HepG2 (cell line): ENCODE data around the gene LRRC8C. TPM values are rescaled to one million over a fixed set of nuclear protein-coding genes. Genes with fewer than 3 reads are reported as not detected.

Experiments used
- ATAC-seq: fragments of 200-7000 bp; cut with Tn5 transposase; 3 replicates; pipeline ENCODE4 v1.9.1; 2020; ENCODE audit warnings: mild to moderate bottlenecking, moderate library complexity
- BruUV-seq: library from RNA; stranded (reverse); fragments of 400-500 nt; replicated peaks from 2 replicates; lab custom pipeline; 2021; lab: Mats Ljungman, UMichigan
- CTCF ChIA-PET: fragments of 300-600 bp; formaldehyde crosslinking; extraction: SDS; loops from one replicate; lab custom pipeline; 2021; ENCODE audit warnings: low total read pairs, inconsistent platforms, low intra/inter-chr PET ratio; lab: Yijun Ruan, JAX
- POLR2A ChIA-PET: fragments of 350-600 bp; sonication (Branson Sonifier 250); formaldehyde crosslinking; loops from one replicate; lab custom pipeline; 2020; ENCODE audit warnings: antibody characterized with exemption, inconsistent platforms; lab: Yijun Ruan, JAX
- DNase-seq: peaks from one replicate; pipeline ENCODE4 v3.0.0-alpha.2; 2015; ENCODE audit warnings: low spot score
- FAIRE-seq: peaks from 3 replicates; lab custom pipeline; 2011; peaks lifted over from hg19 to GRCh38; lab: Jason Lieb, UNC
- H2AFZ ChIP-seq: one replicate; pipeline ENCODE4 v1.6.1; 2011; ENCODE audit warnings: low read length, inconsistent platforms
- H3K27ac ChIP-seq: fragments of 300-600 bp; 3 replicates; pipeline ENCODE4 v1.8.0; 2011; ENCODE audit warnings: mixed run types, mild to moderate bottlenecking, mixed read lengths, low read length, inconsistent platforms; ENCODE audit not compliant: insufficient read depth; ENCODE audit errors: extremely low read length
- H3K27me3 ChIP-seq, 2 experiments: fragments of 200-600 bp in 1 of 2; 2 replicates in 1 of 2; 3 replicates in 1 of 2; pipeline versions ENCODE4 v1.6.0 to v1.8.0; 2011; ENCODE audit warnings: low read length in 2 of 2, mild to moderate bottlenecking in 2 of 2, moderate library complexity in 2 of 2, inconsistent platforms in 1 of 2; ENCODE audit not compliant: insufficient read depth in 2 of 2, control insufficient read depth in 1 of 2
- H3K36me3 ChIP-seq, 2 experiments: fragments of 200-600 bp in 1 of 2; replicated peaks in 1 of 2; 2 replicates in 1 of 2; 3 replicates in 1 of 2; pipeline versions ENCODE4 v1.5.1 to v1.8.0; 2011; ENCODE audit warnings: low read length in 2 of 2, inconsistent platforms in 1 of 2; ENCODE audit not compliant: insufficient read depth in 2 of 2, control insufficient read depth in 1 of 2
- H3K4me1 ChIP-seq: 2 replicates; pipeline ENCODE4 v1.5.1; 2012; ENCODE audit warnings: low read length, inconsistent platforms; ENCODE audit not compliant: insufficient read depth
- H3K4me2 ChIP-seq: 2 replicates; pipeline ENCODE4 v1.6.0; 2011; ENCODE audit warnings: low read depth, low read length, inconsistent platforms
- H3K4me3 ChIP-seq, 3 experiments: fragments of 200-600 bp in 1 of 3; sonication (generic), shearing (Covaris generic) in 1 of 3; replicated peaks in 1 of 3; 2 replicates each; pipeline ENCODE4 v1.5.1; 2011 to 2016; ENCODE audit warnings: low read length in 3 of 3, inconsistent platforms in 2 of 3, low read depth in 2 of 3, mild to moderate bottlenecking in 2 of 3, control low read depth in 1 of 3, mixed read lengths in 1 of 3; ENCODE audit not compliant: insufficient read depth in 1 of 3
- H3K79me2 ChIP-seq: one replicate; pipeline ENCODE4 v1.6.1; 2011; ENCODE audit warnings: low read length, inconsistent platforms; ENCODE audit not compliant: insufficient read depth
- H3K9ac ChIP-seq: 2 replicates; pipeline ENCODE4 v1.6.0; 2011; ENCODE audit warnings: mild to moderate bottlenecking, low read depth, low read length, inconsistent platforms; ENCODE audit not compliant: insufficient read depth
- H3K9me3 ChIP-seq: 2 replicates; pipeline ENCODE4 v1.5.1; 2012; ENCODE audit warnings: mild to moderate bottlenecking, low read length
- H4K20me1 ChIP-seq: 2 replicates; pipeline ENCODE4 v1.6.0; 2011; ENCODE audit warnings: inconsistent platforms, mild to moderate bottlenecking, low read length, moderate library complexity; ENCODE audit not compliant: insufficient read depth
- HMGXB3 ChIP-seq: sonication (generic); formaldehyde crosslinking; IDR thresholded peaks from 2 replicates; pipeline ENCODE4 v1.4.0; 2020; ENCODE audit warnings: missing genetic modification reagents, borderline replicate concordance
- SETDB1 ChIP-seq: sonication (generic); formaldehyde crosslinking; IDR thresholded peaks from 2 replicates; pipeline ENCODE4 v1.5.1; 2020; ENCODE audit warnings: missing genetic modification reagents, mild to moderate bottlenecking, borderline replicate concordance
- TBX2 ChIP-seq: sonication (generic); formaldehyde crosslinking; IDR thresholded peaks from 2 replicates; pipeline ENCODE4 v1.5.0; 2020; ENCODE audit warnings: missing genetic modification reagents, mild to moderate bottlenecking, borderline replicate concordance
- ZNF607 ChIP-seq: sonication (generic); formaldehyde crosslinking; IDR thresholded peaks from 2 replicates; pipeline ENCODE4 v1.5.1; 2020; ENCODE audit warnings: missing genetic modification reagents, mild to moderate bottlenecking, borderline replicate concordance
- ZNF616 ChIP-seq: sonication (generic); formaldehyde crosslinking; IDR thresholded peaks from 2 replicates; pipeline ENCODE4 v1.5.0; 2020; ENCODE audit warnings: low read depth, mild to moderate bottlenecking, missing genetic modification reagents
- ZNF800 ChIP-seq: sonication (generic); formaldehyde crosslinking; IDR thresholded peaks from 2 replicates; pipeline ENCODE4 v1.4.0; 2020; ENCODE audit warnings: missing genetic modification reagents
- WGBS: methylation state at CpG from one replicate; pipeline ENCODE4 v1.1.6; 2017; ENCODE audit warnings: low lambda C conversion rate; 5-methylcytosine and 5-hydroxymethylcytosine counted together
- in situ Hi-C: cut with HindIII; loops from 2 replicates; pipeline ENCODE4 v1.10.0; 2017; ENCODE audit warnings: low pct_unique_long_range_greater_than_20kb; ENCODE audit not compliant: extremely low pct_ligation_motif_present
- intact Hi-C: fragments of 100-400 bp; cut with micrococcal nuclease; formaldehyde crosslinking; loops from one replicate; pipeline ENCODE4 v1.10.0; 2022; ENCODE audit not compliant: unreplicated experiment
- polyA plus RNA-seq, 8 experiments: library from polyadenylated mRNA; depleted of rRNA in 3 of 8; stranded (reverse) in 7 of 8; unstranded in 1 of 8; fragments of >200 nt; fragmentation: Illumina TruSeq in 4 of 8; extraction: Trizol in 4 of 8; gene quantifications; 2 replicates each; pipeline versions ENCODE4 v1.2.1 to v1.2.3, GENCODE V29; 2011 to 2016; ENCODE audit warnings: low read depth in 4 of 8, missing spikeins in 1 of 8, mixed read lengths in 1 of 8; ENCODE audit not compliant: insufficient read depth in 1 of 8
- total RNA-seq, 5 experiments: library from RNA; depleted of rRNA; stranded (reverse); fragments of >200 nt; fragmentation: Illumina TruSeq; extraction: Trizol; gene quantifications; 2 replicates each; pipeline ENCODE4 v1.2.3, GENCODE V29; 2016; ENCODE audit warnings: low read depth in 1 of 5

Gene LRRC8C
- total and polyA plus RNA-seq, 2 of the 13 experiments (the other 11 are each of a cell fraction or from before 2014, with no cell fraction given): 0.22 to 0.32 TPM

- H3K4me1 ChIP-seq: peaks cover 48% of the 10 kb centered on the region
- no peak for FAIRE-seq
- H3K9me3 ChIP-seq: no peaks in the 10 kb centered on the region
- BruUV-seq: TSS peak; percentile 27
- TF ChIP-seq ZNF616 (CRISPR knock-in tag): no peak
- TF ChIP-seq, all 625 proteins: peak for 0
- Histone ChIP-seq H3K27ac (peak overlapping the region; percentile 81), H2AFZ (no peak overlapping the region), H3K4me2 (peak overlapping the region; percentile 69; the same call in 1 of the 2 replicates), H3K9ac (no peak overlapping the region), H3K27me3 (no peaks in the 10 kb centered on the region), H3K4me3 (no peak overlapping the region), H4K20me1 (no peaks in the 10 kb centered on the region), H3K79me2 (no peaks in the 10 kb centered on the region), H3K36me3 (peaks cover 0 to 6% of the 10 kb centered on the region in 2 experiments; a peak in 2 of 5 replicates)
- DNase-seq (no peak), ATAC-seq (no peak)
- WGBS: 100% methylated on average over 1 of the region's 1 CpG
- ChIA-PET POLR2A (interaction anchor here (1.0 to 1.2 kb wide), 3 partner anchors 20 to 36 kb away, joined by 3 read pairs; no protein-coding TSS in a partner anchor), CTCF (no interaction called here)
- intact Hi-C loops: loop anchor here (1.0 to 10.0 kb wide), 2 partner anchors 406 to 597 kb away; partner anchors contain the start of gene ZNF326
- in situ Hi-C loops: loop anchor here (5.0 kb wide), 1 partner anchor 56 kb away; no protein-coding TSS in a partner anchor
These were observed 44.4 kb upstream of the LRRC8C start for GRCh38 chr1:89588480-89588879.

- POLR2A ChIA-PET: no interaction called here
- Histone ChIP-seq H3K4me3 (no peak overlapping the region), H3K36me3 (peaks cover 0 to 3% of the 10 kb centered on the region in 2 experiments; a peak in 1 of 5 replicates), H3K9ac (no peak overlapping the region), H3K27me3 (no peaks in the 10 kb centered on the region), H4K20me1 (no peaks in the 10 kb centered on the region), H3K4me2 (no peak overlapping the region), H3K79me2 (no peaks in the 10 kb centered on the region), H2AFZ (no peak overlapping the region), H3K27ac (no peak overlapping the region), H3K9me3 (no peaks in the 10 kb centered on the region), H3K4me1 (peaks cover 50% of the 10 kb centered on the region)
- 100% methylated on average over 1 of the region's 1 CpG for WGBS
- intact Hi-C loops: loop anchor here (10.0 kb wide), 1 partner anchor 405 kb away; the partner anchor contains the start of gene ZNF326
- in situ Hi-C loops: loop anchor here (5.0 kb wide), 1 partner anchor 57 kb away; no protein-coding TSS in a partner anchor
- CTCF ChIA-PET: no interaction called here
- ATAC-seq (no peak), FAIRE-seq (no peak), DNase-seq (no peak)
- TF ChIP-seq ZNF800 (CRISPR knock-in tag) (no peak), HMGXB3 (CRISPR knock-in tag) (no peak), TBX2 (CRISPR knock-in tag) (no peak), SETDB1 (CRISPR knock-in tag) (no peak), ZNF607 (CRISPR knock-in tag) (no peak)
- BruUV-seq: no TSS peak
These were observed 43.4 kb upstream of the LRRC8C start for GRCh38 chr1:89589515-89589914.
